HFF-Myc (cell line): ENCODE measurements around the gene FSTL4.

Experiments used
- DNase-seq: peaks from one replicate; pipeline ENCODE4 v3.0.0-alpha.2; 2011; ENCODE audit warnings: low read depth; ENCODE audit errors: extremely low read depth
- H3K4me3 ChIP-seq: replicated peaks from 2 replicates; pipeline ENCODE4 v1.5.1; 2011; ENCODE audit warnings: low read depth, mild to moderate bottlenecking, control low read depth, low read length
- TF ChIP-seq, protein P1 (sequence below): IDR thresholded peaks from 2 replicates; pipeline ENCODE4 v1.5.1; 2012; ENCODE audit warnings: mild to moderate bottlenecking, low read depth, low read length, control low read depth; ENCODE audit errors: missing control alignments

Gene FSTL4

DNA sequence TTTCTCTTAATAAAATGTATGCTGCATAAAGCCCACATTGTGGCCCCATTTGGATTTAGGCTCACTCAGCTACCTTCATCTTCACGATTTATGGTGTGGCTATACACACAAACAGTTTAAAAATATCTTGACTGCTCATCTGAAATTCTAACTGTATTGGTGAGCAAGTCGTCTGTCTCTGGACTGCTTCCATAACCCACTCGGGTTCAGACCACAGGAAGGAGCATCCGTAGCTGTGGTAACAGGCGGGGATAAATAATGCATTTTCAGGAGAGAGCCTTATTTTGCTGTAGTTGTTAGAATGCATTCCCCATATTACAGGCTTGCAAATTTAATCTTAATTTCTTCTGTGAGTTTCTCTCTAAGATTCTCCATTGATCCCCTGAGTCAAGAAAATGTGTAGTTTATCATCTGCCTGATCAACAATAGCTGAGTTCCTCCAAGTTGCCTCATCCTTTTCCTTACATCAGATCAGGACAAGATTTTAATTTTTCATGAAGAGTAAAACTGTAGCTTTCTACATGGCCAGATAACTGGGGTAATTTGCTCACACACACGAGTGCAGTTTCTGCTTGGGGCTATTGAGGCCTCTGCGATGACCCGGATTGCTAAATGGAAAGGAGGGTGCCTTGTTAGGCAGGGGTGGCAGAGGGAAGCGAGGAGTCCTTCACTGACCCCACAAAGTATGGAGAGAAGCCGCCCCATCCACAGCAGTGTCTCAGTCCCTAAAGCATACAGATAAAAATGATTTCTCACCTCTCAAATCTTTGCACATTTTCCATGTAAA, 133.9 kb downstream of the FSTL4 start:
- no peak overlapping the region for H3K4me3 ChIP-seq
- TF ChIP-seq, protein P1, sequence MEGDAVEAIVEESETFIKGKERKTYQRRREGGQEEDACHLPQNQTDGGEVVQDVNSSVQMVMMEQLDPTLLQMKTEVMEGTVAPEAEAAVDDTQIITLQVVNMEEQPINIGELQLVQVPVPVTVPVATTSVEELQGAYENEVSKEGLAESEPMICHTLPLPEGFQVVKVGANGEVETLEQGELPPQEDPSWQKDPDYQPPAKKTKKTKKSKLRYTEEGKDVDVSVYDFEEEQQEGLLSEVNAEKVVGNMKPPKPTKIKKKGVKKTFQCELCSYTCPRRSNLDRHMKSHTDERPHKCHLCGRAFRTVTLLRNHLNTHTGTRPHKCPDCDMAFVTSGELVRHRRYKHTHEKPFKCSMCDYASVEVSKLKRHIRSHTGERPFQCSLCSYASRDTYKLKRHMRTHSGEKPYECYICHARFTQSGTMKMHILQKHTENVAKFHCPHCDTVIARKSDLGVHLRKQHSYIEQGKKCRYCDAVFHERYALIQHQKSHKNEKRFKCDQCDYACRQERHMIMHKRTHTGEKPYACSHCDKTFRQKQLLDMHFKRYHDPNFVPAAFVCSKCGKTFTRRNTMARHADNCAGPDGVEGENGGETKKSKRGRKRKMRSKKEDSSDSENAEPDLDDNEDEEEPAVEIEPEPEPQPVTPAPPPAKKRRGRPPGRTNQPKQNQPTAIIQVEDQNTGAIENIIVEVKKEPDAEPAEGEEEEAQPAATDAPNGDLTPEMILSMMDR, result no peak
- DNase-seq, result no peak

DNA sequence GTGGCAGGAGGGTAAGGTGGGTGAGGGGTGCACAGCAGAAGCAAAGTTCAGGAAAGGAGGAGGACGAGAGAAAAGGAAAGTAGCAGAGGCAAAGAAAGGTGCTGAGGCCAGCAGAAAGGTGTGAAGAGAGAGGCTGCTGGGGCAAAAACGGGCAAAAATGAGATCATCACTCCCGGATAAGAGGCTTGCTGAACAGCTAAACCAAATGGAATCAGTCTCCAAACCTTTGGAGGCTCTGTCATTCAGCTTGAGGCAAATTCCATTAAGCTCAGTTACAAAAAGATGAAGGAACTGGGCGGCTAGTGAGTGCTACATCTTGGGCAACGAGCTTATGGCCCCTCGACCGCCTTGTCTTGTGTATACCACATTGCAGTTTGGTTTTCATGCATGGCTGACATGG, 136.4 kb downstream of the FSTL4 start:
- no peak overlapping the region for H3K4me3 ChIP-seq
- TF ChIP-seq, protein P1, result no peak

DNA sequence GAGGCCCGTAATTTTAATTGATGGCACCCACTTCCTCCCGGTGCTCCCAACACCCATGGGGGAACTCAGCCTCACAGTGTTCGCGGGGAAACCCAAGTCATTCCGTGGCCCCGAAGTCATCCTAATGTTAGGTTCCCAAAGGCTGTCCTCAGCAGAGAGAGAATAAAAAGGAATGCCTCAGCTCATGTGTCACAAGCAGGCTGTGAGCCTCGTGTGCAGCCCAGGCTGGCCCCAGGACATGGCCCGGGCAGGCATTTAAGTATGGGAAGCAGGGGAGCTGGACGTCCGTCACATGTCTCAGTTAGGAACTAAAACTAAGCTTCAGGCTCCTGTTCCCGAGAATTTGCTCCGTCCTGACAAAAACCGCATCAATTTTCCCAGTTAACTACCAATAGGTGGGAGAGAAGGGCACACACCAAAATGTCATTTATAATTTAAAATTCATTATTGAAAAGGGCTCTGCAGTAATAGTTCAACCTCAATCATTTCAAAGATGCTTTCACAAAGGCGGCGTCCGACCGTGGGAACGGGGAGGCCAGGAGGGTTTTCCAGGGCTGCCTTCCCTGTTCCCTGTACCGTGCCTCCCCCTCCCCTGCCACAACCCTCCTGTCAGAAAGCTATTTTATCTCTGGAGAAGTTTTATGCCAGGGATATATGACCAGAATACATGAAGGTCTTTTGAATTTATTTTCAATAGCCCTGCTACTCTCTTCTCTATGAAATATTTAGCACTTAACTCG, 137.3 kb downstream of the FSTL4 start:
- TF ChIP-seq, protein P1, result no peak
- H3K4me3 ChIP-seq, result no peak overlapping the region
- no peak for DNase-seq

More for the DNA sequence above, 136.4 kb downstream of the FSTL4 start:
- no peak for DNase-seq

DNA sequence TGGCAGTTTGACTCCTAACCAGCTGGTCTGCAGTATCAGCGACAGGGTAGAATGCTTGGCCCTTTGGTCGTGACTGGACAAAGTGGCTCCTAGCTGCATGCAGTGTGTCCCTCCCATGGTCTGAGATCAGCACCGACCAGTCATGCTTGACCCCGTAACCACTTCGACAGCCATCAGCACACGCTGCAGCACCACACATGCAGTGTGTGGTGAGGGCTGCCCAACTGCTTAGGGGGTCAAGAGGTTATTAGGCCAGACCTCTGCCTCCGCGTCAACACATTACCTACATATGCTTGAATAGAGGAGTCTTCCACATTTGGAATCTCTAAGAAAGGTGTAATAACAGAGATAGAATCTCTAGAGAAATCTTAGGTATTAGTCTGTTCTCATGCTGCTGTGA, 139.1 kb downstream of the FSTL4 start:
- H3K4me3 ChIP-seq, result no peak overlapping the region
- no peak for DNase-seq
- TF ChIP-seq, protein P1, result no peak

DNA sequence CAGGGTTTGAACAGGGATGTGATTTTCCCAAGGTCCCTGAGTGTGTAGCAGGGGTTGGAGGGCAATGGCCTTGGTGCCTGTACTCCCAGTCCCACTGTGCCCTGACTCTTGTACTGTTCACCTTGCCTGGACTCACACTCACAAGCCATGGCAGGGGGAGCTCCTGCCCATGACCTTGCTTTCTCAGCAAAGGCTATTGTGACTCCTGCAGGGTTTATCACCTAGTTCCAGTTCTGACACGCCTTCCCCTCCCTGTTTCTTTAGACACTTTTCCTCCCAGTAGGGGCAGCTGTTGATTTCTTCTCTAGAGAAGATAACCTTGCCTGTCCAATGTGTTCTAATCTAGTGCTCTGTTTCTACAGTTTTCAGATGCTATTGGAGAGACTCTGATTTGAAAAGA, 139.5 kb downstream of the FSTL4 start:
- DNase-seq, result no peak
- TF ChIP-seq, protein P1, result no peak
- H3K4me3 ChIP-seq, result no peak overlapping the region

DNA sequence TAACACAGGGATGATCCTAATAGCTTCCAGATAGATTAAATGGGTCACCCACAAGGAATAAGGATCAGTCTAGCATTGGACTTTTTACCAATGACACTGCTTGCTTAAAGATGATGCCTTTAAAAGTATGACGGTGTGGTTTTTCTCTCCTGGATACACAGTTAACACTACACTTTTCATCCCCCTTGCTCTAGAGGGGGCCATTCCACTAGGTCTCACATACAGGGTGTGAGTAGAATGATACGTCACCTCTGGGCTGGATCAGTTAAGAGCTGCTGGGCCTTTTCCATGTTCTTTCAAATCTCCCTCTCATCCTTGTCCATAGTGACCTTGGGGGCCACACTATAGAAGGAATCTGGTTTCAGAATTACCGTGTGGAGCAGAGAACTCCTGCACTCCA, 140.6 kb downstream of the FSTL4 start:
- TF ChIP-seq, protein P1, result no peak
- DNase-seq, result no peak
- no peak overlapping the region for H3K4me3 ChIP-seq
